ENCODE results near the gene GLRA3. TPM values are rescaled to one million over a fixed set of nuclear protein-coding genes. Genes with fewer than 3 reads are reported as not detected.

The GLRA3 gene
- total RNA-seq, 4 donors from 2014 or later, result 0.04 TPM; not detected in 3

DNA sequence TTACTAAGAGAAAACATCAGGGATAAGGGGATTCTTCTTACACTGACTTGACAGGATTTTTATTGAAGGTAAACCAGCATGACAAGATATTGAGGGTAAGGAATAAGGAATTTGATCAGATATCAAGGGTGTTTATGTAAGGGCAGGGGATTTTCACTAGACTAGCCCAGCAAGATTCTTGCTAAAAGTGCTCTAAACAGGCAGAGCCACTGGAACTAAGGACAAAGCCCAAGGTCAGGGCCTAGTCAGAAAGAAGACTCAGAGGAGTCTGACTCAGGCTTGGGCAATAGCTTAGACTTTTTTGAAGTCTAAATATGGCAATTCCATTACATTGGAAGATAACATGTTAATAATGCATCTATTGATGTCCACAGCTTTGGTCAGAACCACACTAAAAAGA lies 6.5 kb upstream of the GLRA3 start:
- intact Hi-C loops (cut with DNase I; ENCODE audit: low total_unique reads), result loop anchor here (5.0 kb wide), 1 partner anchor 1098 kb away; no protein-coding TSS in a partner anchor
- DNase-seq (ENCODE audit: low spot score in 2 of 2), result no peak
- no peak for TF ChIP-seq POLR2A (IDR thresholded peaks at IDR 0.05)
- TF ChIP-seq, protein P1, sequence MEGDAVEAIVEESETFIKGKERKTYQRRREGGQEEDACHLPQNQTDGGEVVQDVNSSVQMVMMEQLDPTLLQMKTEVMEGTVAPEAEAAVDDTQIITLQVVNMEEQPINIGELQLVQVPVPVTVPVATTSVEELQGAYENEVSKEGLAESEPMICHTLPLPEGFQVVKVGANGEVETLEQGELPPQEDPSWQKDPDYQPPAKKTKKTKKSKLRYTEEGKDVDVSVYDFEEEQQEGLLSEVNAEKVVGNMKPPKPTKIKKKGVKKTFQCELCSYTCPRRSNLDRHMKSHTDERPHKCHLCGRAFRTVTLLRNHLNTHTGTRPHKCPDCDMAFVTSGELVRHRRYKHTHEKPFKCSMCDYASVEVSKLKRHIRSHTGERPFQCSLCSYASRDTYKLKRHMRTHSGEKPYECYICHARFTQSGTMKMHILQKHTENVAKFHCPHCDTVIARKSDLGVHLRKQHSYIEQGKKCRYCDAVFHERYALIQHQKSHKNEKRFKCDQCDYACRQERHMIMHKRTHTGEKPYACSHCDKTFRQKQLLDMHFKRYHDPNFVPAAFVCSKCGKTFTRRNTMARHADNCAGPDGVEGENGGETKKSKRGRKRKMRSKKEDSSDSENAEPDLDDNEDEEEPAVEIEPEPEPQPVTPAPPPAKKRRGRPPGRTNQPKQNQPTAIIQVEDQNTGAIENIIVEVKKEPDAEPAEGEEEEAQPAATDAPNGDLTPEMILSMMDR (IDR thresholded peaks at IDR 0.05), result no peak
- no peak overlapping the region for H3K4me3 ChIP-seq (ENCODE audit: low read depth, poor library complexity, severe bottlenecking)

DNA sequence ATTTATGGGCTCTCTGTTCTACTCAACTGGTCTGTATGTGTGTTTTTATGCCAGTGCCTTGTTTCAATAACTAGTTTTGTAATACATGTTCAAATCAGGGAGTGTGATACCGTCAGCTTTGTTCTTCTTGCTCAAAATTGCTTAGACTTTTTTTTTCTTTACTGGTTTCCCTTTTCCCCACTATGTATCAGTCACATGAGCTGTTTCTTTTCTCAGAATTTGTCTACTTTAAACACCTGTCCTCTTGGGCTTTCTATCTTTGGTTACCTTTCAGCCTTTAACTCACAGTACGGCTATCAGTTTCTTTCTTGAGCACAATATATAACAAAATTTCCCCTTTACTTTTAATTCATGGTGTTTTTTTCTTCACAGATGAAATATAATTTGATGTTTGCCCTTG lies 5.4 kb upstream of the GLRA3 start:
- no peak overlapping the region for H3K4me3 ChIP-seq (ENCODE audit: low read depth, poor library complexity, severe bottlenecking)
- TF ChIP-seq, protein P1 (IDR thresholded peaks at IDR 0.05), result no peak
- TF ChIP-seq POLR2A (IDR thresholded peaks at IDR 0.05), result no peak
- 77 to 95% methylated on average over 2 of the region's 2 CpGs for WGBS, 2 donors
- intact Hi-C loops (cut with DNase I; ENCODE audit: low total_unique reads), result no loop called here
- no peak for DNase-seq (ENCODE audit: low spot score in 2 of 2)

DNA sequence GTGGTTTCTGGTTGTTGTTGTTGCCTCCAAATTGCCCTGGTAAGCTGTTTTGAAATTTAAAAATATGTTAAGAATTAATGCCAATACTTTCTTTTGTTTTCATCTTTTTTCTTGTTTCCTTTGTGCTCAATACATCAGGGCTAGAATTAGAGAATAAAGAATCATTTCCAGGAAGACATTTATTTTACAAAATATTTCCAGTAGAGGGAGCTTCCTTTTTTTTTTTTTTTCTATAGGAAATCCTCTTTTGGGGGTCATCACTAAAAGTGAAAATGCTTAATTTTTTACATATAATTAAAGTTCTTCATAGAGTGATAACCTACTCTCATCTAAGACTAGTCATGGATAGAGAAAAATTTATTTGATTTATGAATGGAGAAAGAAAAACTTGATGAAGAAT lies 2.4 kb downstream of the GLRA3 start:
- no peak for DNase-seq (ENCODE audit: low spot score in 2 of 2)
- intact Hi-C loops (cut with DNase I; ENCODE audit: low total_unique reads), result no loop called here
- no peak overlapping the region for H3K4me3 ChIP-seq (ENCODE audit: low read depth, poor library complexity, severe bottlenecking)
- TF ChIP-seq POLR2A (IDR thresholded peaks at IDR 0.05), result no peak
- TF ChIP-seq, protein P1 (IDR thresholded peaks at IDR 0.05), result no peak

DNA sequence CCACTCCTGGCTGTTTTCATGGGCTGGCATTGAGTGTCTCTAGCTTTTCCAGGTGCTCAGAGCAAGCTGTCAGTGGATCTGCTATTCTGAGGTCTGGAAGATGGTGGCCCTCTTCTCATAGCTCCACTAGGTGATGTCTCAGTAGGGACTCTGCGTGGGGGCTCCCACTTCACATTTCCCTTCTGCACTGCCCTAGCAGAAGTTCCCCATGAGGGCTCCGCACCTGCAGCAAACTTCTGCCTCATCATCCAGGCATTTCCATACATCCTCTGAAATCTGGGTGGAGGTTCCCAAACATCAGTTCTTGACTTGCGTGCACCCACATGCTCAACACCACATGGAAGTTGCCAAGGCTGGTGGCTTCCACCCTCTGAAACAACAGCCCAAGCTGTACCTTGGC lies 13.8 kb downstream of the GLRA3 start:
- TF ChIP-seq, protein P1 (IDR thresholded peaks at IDR 0.05), result no peak
- no peak for TF ChIP-seq POLR2A (IDR thresholded peaks at IDR 0.05)
- 76 to 92% methylated on average over 3 of the region's 3 CpGs for WGBS, 2 donors
- intact Hi-C loops (cut with DNase I; ENCODE audit: low total_unique reads), result no loop called here
- no peak for DNase-seq (ENCODE audit: low spot score in 2 of 2)
- no peak overlapping the region for H3K4me3 ChIP-seq (ENCODE audit: low read depth, poor library complexity, severe bottlenecking)

GRCh38 chr4:174813292-174813691 lies 15.8 kb downstream of the GLRA3 start:
- 68 to 75% methylated on average over 2 of the region's 2 CpGs for WGBS, 2 donors
- TF ChIP-seq, protein P1 (IDR thresholded peaks at IDR 0.05), result no peak
- TF ChIP-seq POLR2A (IDR thresholded peaks at IDR 0.05), result no peak
- no peak for DNase-seq (ENCODE audit: low spot score in 2 of 2)
- no peak overlapping the region for H3K4me3 ChIP-seq (ENCODE audit: low read depth, poor library complexity, severe bottlenecking)
- intact Hi-C loops (cut with DNase I; ENCODE audit: low total_unique reads), result no loop called here

- no peak overlapping the region for H3K4me3 ChIP-seq (ENCODE audit: low read depth, poor library complexity, severe bottlenecking)
- 46 to 58% methylated on average over 2 of the region's 2 CpGs for WGBS, 2 donors
- intact Hi-C loops (cut with DNase I; ENCODE audit: low total_unique reads), result no loop called here
- TF ChIP-seq, protein P1 (IDR thresholded peaks at IDR 0.05), result no peak
- TF ChIP-seq POLR2A (IDR thresholded peaks at IDR 0.05), result no peak
- no peak for DNase-seq (ENCODE audit: low spot score in 2 of 2)
Observed at GRCh38 chr4:174810834-174811233, 18.2 kb downstream of the GLRA3 start.

All from lower leg skin (tissue), 4 donors.